ENCODE data around the gene KRT78.
"Not testable (repeated sequence)": the region's sequence is repeated elsewhere in the genome, so short reads cannot be mapped to it uniquely, and the experiment has no call there.

The KRT78 gene

GRCh38 chr12:52796429-52796794 lies 52.4 kb downstream of the KRT78 start:
- DNase-seq (ENCODE audit: low read depth in 2 of 2), result no peak

GRCh38 chr12:52795694-52796428 lies 52.9 kb downstream of the KRT78 start, which contains the start of gene KRT3:
KRT3 (minus strand) TSS chr12:52796117; CDS start chr12:52796042, 75 bp downstream.
- DNase-seq (ENCODE audit: low read depth in 2 of 2), result no peak

DNA sequence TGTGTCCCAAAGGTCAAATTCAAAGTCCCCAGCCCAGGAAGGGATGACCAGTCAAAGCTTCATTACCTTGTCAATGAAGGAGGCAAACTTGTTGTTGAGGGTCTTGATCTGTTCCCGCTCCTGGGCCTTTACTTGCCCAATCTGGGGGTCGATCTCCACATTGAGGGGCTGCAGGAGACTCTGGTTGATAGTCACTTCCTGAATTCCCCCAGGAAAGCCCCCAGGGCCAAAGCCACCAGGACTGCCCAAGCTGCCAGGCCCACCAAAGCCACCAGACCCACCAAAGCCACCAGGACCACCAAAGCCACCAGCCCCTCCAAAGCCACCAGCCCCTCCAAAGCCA lies 53.5 kb downstream of the KRT78 start:
- DNase-seq (ENCODE audit: low read depth in 2 of 2), result not testable (repeated sequence)

DNA sequence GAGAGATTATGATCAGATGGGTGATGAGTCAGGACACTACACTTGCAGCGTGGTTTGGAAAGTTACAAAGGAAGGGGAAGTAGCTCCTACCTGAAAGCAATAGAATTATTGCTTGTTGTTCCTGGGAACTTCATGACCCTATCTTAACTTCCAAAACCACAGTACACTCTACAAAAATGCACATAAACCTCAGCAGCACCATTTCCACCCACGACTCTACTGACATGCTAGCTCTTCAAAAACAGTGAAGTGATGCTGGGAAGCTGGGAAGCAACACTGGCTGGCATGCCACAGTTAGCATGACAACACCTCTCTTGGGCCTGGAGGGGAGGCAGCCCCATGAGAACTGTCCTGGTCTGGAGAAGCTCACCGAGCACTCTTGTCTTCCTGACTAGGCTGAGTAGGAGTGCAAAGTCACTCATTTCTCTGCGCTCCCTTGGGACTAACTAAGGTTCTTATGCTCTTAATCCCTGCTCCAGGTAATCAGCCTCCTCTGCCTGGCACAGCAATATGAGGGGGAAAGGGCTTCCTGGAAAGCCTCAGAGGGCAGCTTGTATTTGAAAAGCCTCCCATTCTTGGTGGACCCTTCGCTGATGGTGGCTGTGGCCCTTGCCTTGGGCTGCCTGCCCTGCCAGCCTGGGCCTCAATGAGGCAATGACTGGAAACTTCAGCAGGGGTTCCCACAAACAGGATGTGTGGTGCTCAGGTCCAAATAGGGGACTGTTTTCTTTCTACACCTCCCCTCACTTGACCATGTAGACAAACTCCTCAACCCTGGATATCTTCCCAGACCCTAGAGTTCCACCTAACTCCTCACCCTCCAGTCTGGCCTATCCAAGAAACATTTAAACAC lies 54.1 kb downstream of the KRT78 start:
- DNase-seq (ENCODE audit: low read depth in 2 of 2), result no peak

- no peak for DNase-seq (ENCODE audit: low read depth in 2 of 2)
These were observed 56.4 kb downstream of the KRT78 start for GRCh38 chr12:52792185-52793029.

- no peak for DNase-seq (ENCODE audit: low read depth in 2 of 2)
These were observed 57.3 kb downstream of the KRT78 start for GRCh38 chr12:52791271-52792184.

GRCh38 chr12:52790427-52791270 lies 58.1 kb downstream of the KRT78 start:
- DNase-seq (ENCODE audit: low read depth in 2 of 2), result no peak

DNA sequence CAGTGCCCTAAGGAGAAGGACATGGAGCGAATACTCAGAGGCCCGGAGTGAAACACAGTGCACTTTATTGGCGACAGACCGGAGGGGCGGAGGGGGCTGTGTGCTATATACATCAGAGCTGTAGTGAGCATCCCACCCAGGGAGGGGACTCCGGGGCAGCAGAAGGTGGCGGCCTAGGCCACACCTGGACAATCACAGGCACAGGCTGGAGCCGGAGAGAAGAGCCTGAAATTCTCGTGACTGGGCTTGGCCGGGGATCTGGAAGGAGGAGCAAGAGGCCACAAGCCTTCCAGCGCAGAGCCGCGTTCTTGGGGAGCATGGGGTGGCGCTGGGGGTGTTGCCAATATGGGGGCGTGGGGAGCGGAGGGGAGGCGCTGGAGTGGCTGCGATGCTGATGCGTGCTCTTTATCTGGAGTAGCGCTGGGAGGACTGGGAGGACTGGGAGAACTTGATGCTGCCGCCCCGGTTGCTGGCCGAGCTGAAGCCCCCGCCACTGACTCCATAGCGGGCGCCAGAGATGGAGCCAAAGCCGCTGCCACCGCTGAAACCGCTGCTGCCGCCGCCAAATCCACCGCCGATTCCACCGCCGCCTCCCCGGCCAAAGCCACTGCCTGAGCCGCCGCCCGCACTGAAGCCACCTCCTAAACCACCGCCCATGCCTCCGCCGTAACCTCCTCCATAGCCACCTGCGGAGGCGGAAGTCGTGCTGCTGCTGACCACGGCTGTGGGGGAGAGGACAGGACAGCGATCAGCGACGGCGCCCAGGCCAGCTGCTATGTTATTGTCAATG lies 59.0 kb downstream of the KRT78 start:
- no peak for DNase-seq (ENCODE audit: low read depth in 2 of 2)

- DNase-seq (ENCODE audit: low read depth in 2 of 2), result no peak
These were observed 59.7 kb downstream of the KRT78 start for GRCh38 chr12:52788876-52789636.

DNA sequence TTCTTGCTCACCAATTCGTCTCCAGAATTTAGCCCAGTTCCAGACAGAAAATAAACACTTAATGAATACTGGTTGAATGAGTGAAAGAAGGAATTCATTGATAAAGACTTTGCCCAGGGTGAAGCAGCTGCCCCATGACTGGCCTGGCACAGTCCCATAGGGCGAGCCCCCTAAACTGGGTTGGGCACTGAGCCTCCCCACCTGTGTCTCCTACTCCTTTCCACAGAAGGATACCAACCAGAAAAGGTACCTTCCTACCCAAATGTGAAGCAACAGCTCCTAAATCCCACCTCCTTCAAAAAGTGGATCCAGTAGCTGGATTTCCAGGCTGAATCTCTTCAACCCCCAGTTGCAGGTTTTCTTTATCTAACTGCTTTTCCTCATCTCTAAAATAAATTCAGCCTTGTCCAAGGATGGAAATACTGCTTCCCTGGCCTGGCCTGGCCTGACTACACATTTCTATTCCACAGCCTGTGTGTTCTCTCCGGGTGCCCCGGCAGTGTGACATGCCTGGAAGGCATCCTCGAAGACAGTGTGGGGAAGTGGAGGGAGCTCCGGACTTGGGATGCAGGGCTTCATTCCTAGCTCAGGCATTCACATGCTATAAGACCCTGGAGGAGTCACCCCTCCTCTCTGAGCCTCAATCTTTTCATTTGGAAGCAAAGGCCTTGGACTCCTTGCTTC lies 60.5 kb downstream of the KRT78 start:
- no peak for DNase-seq (ENCODE audit: low read depth in 2 of 2)

Measured in stimulated activated CD8-positive, alpha-beta memory T cell treated with anti-CD3 and anti-CD28 coated beads, Interleukin-15, amount 100 ng/mL, for 4 hours (primary cell).